ENCODE data around the gene MRRF.

The MRRF gene

GRCh38 chr9:122228568-122229484 is 35.9 kb upstream of the MRRF start, which contains the start of gene LHX6:
TSS of gene LHX6 (minus strand) at chr9:122228957. CDS start at chr9:122228740, 217 bp downstream.
- H3K9ac ChIP-seq (ENCODE audit: low read depth in 1 of 2, low read length in 2 of 2): no peak within 1 kb of the TSS
- H3K9me3 ChIP-seq (ENCODE audit: control insufficient read depth in 1 of 2, low read length in 2 of 2): no peaks in the 10 kb centered on the region
- no peaks in the 10 kb centered on the region for H3K36me3 ChIP-seq (ENCODE audit: control insufficient read depth in 1 of 2, insufficient read depth in 2 of 2, low read length in 2 of 2)
- H3K4me1 ChIP-seq (ENCODE audit: control insufficient read depth in 1 of 2, insufficient read depth in 2 of 2, low read length in 2 of 2): peaks cover 0 to 7% of the 10 kb centered on the region in 2 donors
- H3K4me3 ChIP-seq (ENCODE audit: low read depth in 1 of 2, low read length in 2 of 2): peak within 1 kb of the TSS; percentile 35 to 40
- peaks cover 72 to 73% of the 10 kb centered on the region in 2 donors for H3K27me3 ChIP-seq (ENCODE audit: control insufficient read depth in 1 of 2, insufficient read depth in 2 of 2, low read length in 2 of 2)
- H3K27ac ChIP-seq (ENCODE audit: low read depth, low read length): no peak within 1 kb of the TSS

DNA sequence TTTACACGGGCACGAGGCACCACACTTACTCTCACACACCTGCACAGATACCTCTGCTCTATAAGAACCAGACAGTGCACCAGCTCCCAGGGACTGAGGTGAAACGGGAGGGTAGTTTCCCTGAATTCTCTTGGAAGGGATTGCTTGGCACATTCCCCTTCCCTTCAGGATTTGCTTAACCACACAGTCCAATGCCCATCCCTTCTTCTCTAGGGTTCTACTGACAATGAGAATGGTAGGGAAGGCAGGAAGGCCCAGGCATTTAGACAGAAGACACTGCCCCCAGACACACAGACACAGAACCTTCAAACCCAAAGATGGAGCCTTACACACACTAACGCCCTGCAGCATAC is 35.2 kb upstream of the MRRF start:
- Histone ChIP-seq H3K9me3 (ENCODE audit: control insufficient read depth in 1 of 2, low read length in 2 of 2) (no peaks in the 10 kb centered on the region), H3K27ac (ENCODE audit: low read depth, low read length) (no peak overlapping the region), H3K36me3 (ENCODE audit: control insufficient read depth in 1 of 2, insufficient read depth in 2 of 2, low read length in 2 of 2) (no peaks in the 10 kb centered on the region), H3K9ac (ENCODE audit: low read depth in 1 of 2, low read length in 2 of 2) (no peak overlapping the region), H3K27me3 (ENCODE audit: control insufficient read depth in 1 of 2, insufficient read depth in 2 of 2, low read length in 2 of 2) (peaks cover 69 to 74% of the 10 kb centered on the region in 2 donors), H3K4me1 (ENCODE audit: control insufficient read depth in 1 of 2, insufficient read depth in 2 of 2, low read length in 2 of 2) (peaks cover 0 to 7% of the 10 kb centered on the region in 2 donors), H3K4me3 (ENCODE audit: low read depth in 1 of 2, low read length in 2 of 2) (no peak overlapping the region)

DNA sequence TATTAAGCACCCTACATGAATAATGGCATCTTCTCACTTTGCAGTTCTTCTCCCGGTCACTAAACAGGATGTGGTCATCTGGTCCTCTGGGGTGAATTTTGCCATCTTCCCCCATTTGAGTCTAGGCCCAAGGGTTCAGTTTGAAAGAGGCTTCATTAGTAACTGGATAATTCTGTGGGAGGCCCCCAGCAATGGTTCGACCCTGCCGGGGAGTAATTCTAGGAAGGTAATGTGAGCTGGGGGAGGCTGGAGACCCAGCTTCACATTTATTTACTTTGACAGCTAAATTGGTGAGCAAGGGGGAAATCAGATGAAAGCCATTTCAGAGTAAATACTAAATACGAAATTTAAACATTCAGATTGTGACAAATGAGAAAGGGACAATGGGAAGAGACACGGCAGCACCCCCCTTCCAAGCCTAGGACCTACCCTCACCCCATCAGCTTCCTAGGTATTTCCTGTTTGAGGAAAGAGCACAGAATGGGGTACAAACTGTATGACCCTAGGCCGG is 31.8 kb upstream of the MRRF start:
- Histone ChIP-seq H3K9me3 (ENCODE audit: control insufficient read depth in 1 of 2, low read length in 2 of 2) (no peaks in the 10 kb centered on the region), H3K4me1 (ENCODE audit: control insufficient read depth in 1 of 2, insufficient read depth in 2 of 2, low read length in 2 of 2) (peaks cover 0 to 2% of the 10 kb centered on the region in 2 donors), H3K4me3 (ENCODE audit: low read depth in 1 of 2, low read length in 2 of 2) (no peak overlapping the region), H3K36me3 (ENCODE audit: control insufficient read depth in 1 of 2, insufficient read depth in 2 of 2, low read length in 2 of 2) (no peaks in the 10 kb centered on the region), H3K27me3 (ENCODE audit: control insufficient read depth in 1 of 2, insufficient read depth in 2 of 2, low read length in 2 of 2) (peaks cover 36 to 44% of the 10 kb centered on the region in 2 donors), H3K27ac (ENCODE audit: low read depth, low read length) (no peak overlapping the region), H3K9ac (ENCODE audit: low read depth in 1 of 2, low read length in 2 of 2) (no peak overlapping the region)

DNA sequence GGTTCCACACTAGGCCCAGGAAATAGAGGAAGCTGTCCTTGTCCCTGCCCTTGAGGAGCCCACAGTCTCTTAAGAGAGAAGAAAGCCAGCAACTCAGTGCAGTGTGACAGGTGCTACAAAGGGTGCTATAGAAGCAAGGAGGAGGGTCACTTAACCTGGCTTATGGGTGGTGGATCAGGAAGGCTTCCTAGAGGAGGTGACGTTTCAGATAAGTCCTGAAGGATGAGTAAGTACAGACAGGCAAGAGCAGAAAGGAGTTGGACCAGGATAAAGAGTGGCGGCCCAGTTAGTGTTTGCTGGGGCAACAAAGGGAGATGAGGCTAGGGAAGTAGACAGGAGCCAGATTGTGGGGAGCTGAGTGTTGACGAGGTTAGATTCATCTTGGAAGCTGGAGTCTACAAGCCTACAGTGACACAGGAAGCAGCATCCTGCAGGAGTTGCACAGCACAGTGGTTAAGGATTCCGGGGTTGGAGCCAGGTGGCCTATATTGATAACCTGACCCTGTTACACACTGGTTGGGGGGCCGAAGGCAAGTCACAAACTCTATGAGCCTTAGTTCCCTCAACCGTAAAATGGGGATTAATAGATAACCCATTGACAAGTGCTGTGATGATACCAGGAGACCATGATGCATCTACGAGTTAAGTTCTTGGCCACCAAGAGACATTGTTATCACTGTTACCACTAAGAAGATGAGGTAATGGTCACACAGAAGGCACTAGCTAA is 30.5 kb upstream of the MRRF start:
- no peak overlapping the region for H3K4me3 ChIP-seq (ENCODE audit: low read depth in 1 of 2, low read length in 2 of 2)
- H3K27ac ChIP-seq (ENCODE audit: low read depth, low read length): no peak overlapping the region
- no peaks in the 10 kb centered on the region for H3K9me3 ChIP-seq (ENCODE audit: control insufficient read depth in 1 of 2, low read length in 2 of 2)
- H3K27me3 ChIP-seq (ENCODE audit: control insufficient read depth in 1 of 2, insufficient read depth in 2 of 2, low read length in 2 of 2): peaks cover 27 to 35% of the 10 kb centered on the region in 2 donors
- H3K36me3 ChIP-seq (ENCODE audit: control insufficient read depth in 1 of 2, insufficient read depth in 2 of 2, low read length in 2 of 2): no peaks in the 10 kb centered on the region
- H3K4me1 ChIP-seq (ENCODE audit: control insufficient read depth in 1 of 2, insufficient read depth in 2 of 2, low read length in 2 of 2): peaks cover 0 to under 1% of the 10 kb centered on the region in 2 donors
- H3K9ac ChIP-seq (ENCODE audit: low read depth in 1 of 2, low read length in 2 of 2): no peak overlapping the region

DNA sequence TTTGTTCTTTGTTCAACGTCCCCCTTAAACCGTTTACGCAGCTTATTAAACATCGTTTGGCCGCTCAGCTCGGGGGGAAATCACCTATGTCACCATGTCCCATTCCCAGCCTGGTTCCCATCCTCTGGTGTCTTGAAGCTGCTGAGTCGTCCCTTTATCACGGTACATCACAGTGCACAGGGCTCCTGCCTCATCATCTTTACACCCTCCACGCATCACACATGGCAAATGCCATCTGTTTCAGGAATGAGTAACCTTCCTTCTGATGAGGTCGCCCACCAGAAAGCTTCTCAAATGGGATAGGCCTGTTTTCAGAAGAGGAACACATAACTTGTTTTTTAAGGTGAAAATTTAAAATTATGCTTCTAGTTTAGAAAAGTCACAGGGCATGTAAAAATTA is 28.0 kb upstream of the MRRF start:
- Histone ChIP-seq H3K4me1 (ENCODE audit: control insufficient read depth in 1 of 2, insufficient read depth in 2 of 2, low read length in 2 of 2) (no peaks in the 10 kb centered on the region), H3K4me3 (ENCODE audit: low read depth in 1 of 2, low read length in 2 of 2) (no peak overlapping the region), H3K36me3 (ENCODE audit: control insufficient read depth in 1 of 2, insufficient read depth in 2 of 2, low read length in 2 of 2) (peaks cover 13 to 16% of the 10 kb centered on the region in 2 donors), H3K9me3 (ENCODE audit: control insufficient read depth in 1 of 2, low read length in 2 of 2) (no peaks in the 10 kb centered on the region), H3K27me3 (ENCODE audit: control insufficient read depth in 1 of 2, insufficient read depth in 2 of 2, low read length in 2 of 2) (peaks cover 4 to 11% of the 10 kb centered on the region in 2 donors), H3K9ac (ENCODE audit: low read depth in 1 of 2, low read length in 2 of 2) (no peak overlapping the region), H3K27ac (ENCODE audit: low read depth, low read length) (no peak overlapping the region)

DNA sequence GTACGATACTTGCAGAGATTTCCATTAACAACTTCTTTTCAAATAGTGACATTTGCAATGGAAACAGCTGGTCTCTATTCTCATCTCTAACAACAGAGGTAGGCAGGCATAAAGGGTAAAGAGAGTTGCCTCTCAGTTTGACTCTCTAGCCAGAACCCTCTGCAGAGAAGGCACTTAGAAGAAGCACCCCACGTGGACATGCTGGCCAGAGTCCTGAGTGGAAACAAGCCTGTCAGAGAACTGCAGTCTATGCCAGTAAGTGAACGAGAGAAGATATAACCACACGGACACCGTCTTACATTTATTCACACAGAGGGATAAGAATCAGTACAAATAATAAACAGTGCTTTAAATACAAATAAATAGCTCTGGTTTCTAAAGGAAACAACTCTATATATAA is 25.0 kb upstream of the MRRF start:
- H3K36me3 ChIP-seq (ENCODE audit: control insufficient read depth in 1 of 2, insufficient read depth in 2 of 2, low read length in 2 of 2): peaks cover 28 to 45% of the 10 kb centered on the region in 2 donors

GRCh38 chr9:122244349-122244748 is 20.3 kb upstream of the MRRF start:
- Histone ChIP-seq H3K36me3 (ENCODE audit: control insufficient read depth in 1 of 2, insufficient read depth in 2 of 2, low read length in 2 of 2) (peaks cover 51 to 82% of the 10 kb centered on the region in 2 donors), H3K9me3 (ENCODE audit: control insufficient read depth in 1 of 2, low read length in 2 of 2) (no peaks in the 10 kb centered on the region), H3K9ac (ENCODE audit: low read depth in 1 of 2, low read length in 2 of 2) (no peak overlapping the region), H3K4me1 (ENCODE audit: control insufficient read depth in 1 of 2, insufficient read depth in 2 of 2, low read length in 2 of 2) (no peaks in the 10 kb centered on the region), H3K4me3 (ENCODE audit: low read depth in 1 of 2, low read length in 2 of 2) (no peak overlapping the region), H3K27ac (ENCODE audit: low read depth, low read length) (no peak overlapping the region), H3K27me3 (ENCODE audit: control insufficient read depth in 1 of 2, insufficient read depth in 2 of 2, low read length in 2 of 2) (no peaks in the 10 kb centered on the region)

More for the DNA sequence above, 25.0 kb upstream of the MRRF start:
- no peak overlapping the region for H3K27ac ChIP-seq (ENCODE audit: low read depth, low read length)
- H3K4me1 ChIP-seq (ENCODE audit: control insufficient read depth in 1 of 2, insufficient read depth in 2 of 2, low read length in 2 of 2): no peaks in the 10 kb centered on the region
- no peaks in the 10 kb centered on the region for H3K27me3 ChIP-seq (ENCODE audit: control insufficient read depth in 1 of 2, insufficient read depth in 2 of 2, low read length in 2 of 2)
- no peak overlapping the region for H3K4me3 ChIP-seq (ENCODE audit: low read depth in 1 of 2, low read length in 2 of 2)
- no peaks in the 10 kb centered on the region for H3K9me3 ChIP-seq (ENCODE audit: control insufficient read depth in 1 of 2, low read length in 2 of 2)
- no peak overlapping the region for H3K9ac ChIP-seq (ENCODE audit: low read depth in 1 of 2, low read length in 2 of 2)

- H3K27ac ChIP-seq (ENCODE audit: low read depth, low read length): no peak overlapping the region
- no peak overlapping the region for H3K9ac ChIP-seq (ENCODE audit: low read depth in 1 of 2, low read length in 2 of 2)
- H3K9me3 ChIP-seq (ENCODE audit: control insufficient read depth in 1 of 2, low read length in 2 of 2): no peaks in the 10 kb centered on the region
- H3K4me1 ChIP-seq (ENCODE audit: control insufficient read depth in 1 of 2, insufficient read depth in 2 of 2, low read length in 2 of 2): no peaks in the 10 kb centered on the region
- H3K4me3 ChIP-seq (ENCODE audit: low read depth in 1 of 2, low read length in 2 of 2): no peak overlapping the region
- H3K36me3 ChIP-seq (ENCODE audit: control insufficient read depth in 1 of 2, insufficient read depth in 2 of 2, low read length in 2 of 2): peaks cover 49 to 89% of the 10 kb centered on the region in 2 donors
- no peaks in the 10 kb centered on the region for H3K27me3 ChIP-seq (ENCODE audit: control insufficient read depth in 1 of 2, insufficient read depth in 2 of 2, low read length in 2 of 2)
These were observed 18.0 kb upstream of the MRRF start for GRCh38 chr9:122246666-122247065.

- Histone ChIP-seq H3K36me3 (ENCODE audit: control insufficient read depth in 1 of 2, insufficient read depth in 2 of 2, low read length in 2 of 2) (peaks cover 52 to 89% of the 10 kb centered on the region in 2 donors), H3K27me3 (ENCODE audit: control insufficient read depth in 1 of 2, insufficient read depth in 2 of 2, low read length in 2 of 2) (no peaks in the 10 kb centered on the region), H3K9ac (ENCODE audit: low read depth in 1 of 2, low read length in 2 of 2) (no peak overlapping the region), H3K4me1 (ENCODE audit: control insufficient read depth in 1 of 2, insufficient read depth in 2 of 2, low read length in 2 of 2) (no peaks in the 10 kb centered on the region), H3K27ac (ENCODE audit: low read depth, low read length) (no peak overlapping the region), H3K4me3 (ENCODE audit: low read depth in 1 of 2, low read length in 2 of 2) (no peak overlapping the region), H3K9me3 (ENCODE audit: control insufficient read depth in 1 of 2, low read length in 2 of 2) (no peaks in the 10 kb centered on the region)
These were observed 16.2 kb upstream of the MRRF start for GRCh38 chr9:122248448-122248865.

DNA sequence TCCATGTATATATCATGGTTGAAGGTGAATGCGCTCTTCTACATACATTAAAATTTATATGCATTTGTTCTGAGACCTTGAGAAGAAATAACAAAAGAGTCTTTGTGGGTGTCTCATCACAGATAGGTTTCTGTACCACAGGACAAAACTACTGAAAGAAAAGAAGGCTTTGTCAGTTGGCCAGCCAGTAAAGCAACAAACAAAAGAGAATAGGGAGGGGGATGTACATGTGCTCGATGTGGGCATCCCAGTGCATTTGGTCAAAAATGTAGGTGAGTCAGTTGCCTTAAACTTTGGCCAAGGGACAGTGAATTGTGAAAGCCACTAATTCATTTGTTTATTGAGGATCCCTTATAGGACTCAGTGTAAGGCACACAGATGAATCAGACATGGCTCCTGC is 13.3 kb upstream of the MRRF start:
- peaks cover 38 to 71% of the 10 kb centered on the region in 2 donors for H3K36me3 ChIP-seq (ENCODE audit: control insufficient read depth in 1 of 2, insufficient read depth in 2 of 2, low read length in 2 of 2)

More for the DNA sequence above, 13.3 kb upstream of the MRRF start:
- H3K9ac ChIP-seq (ENCODE audit: low read depth in 1 of 2, low read length in 2 of 2): no peak overlapping the region
- no peak overlapping the region for H3K4me3 ChIP-seq (ENCODE audit: low read depth in 1 of 2, low read length in 2 of 2)
- no peak overlapping the region for H3K27ac ChIP-seq (ENCODE audit: low read depth, low read length)
- H3K27me3 ChIP-seq (ENCODE audit: control insufficient read depth in 1 of 2, insufficient read depth in 2 of 2, low read length in 2 of 2): no peaks in the 10 kb centered on the region
- no peaks in the 10 kb centered on the region for H3K9me3 ChIP-seq (ENCODE audit: control insufficient read depth in 1 of 2, low read length in 2 of 2)
- no peaks in the 10 kb centered on the region for H3K4me1 ChIP-seq (ENCODE audit: control insufficient read depth in 1 of 2, insufficient read depth in 2 of 2, low read length in 2 of 2)
